Panc1 (cell line): Measurements from ENCODE around the gene ZFHX3. TPM values are rescaled to one million over a fixed set of nuclear protein-coding genes. Genes with fewer than 3 reads are reported as not detected.

Experiments
- ATAC-seq: fragments of 200-7000 bp; cut with Tn5 transposase; 2 replicates; pipeline ENCODE4 v1.9.1; 2020; ENCODE audit warnings: mild to moderate bottlenecking, moderate library complexity
- BruUV-seq: library from RNA; stranded (reverse); fragments of 400-500 nt; replicated peaks from 2 replicates; lab custom pipeline; 2021; lab: Mats Ljungman, UMichigan
- CTCF ChIA-PET: fragments of 300-600 bp; sonication (Branson Sonifier 250); formaldehyde crosslinking; loops from one replicate; lab custom pipeline; 2022; ENCODE audit warnings: antibody characterized with exemption; lab: Charles Lee
- POLR2A ChIA-PET: fragments of 300-600 bp; sonication (Branson Sonifier 250); formaldehyde crosslinking; loops from one replicate; lab custom pipeline; 2022; ENCODE audit warnings: antibody characterized with exemption; lab: Charles Lee
- DNase-seq: peaks from one replicate; pipeline ENCODE4 v3.0.0-alpha.2; 2010; ENCODE audit warnings: low read depth, low spot score
- H3K27ac ChIP-seq: 2 replicates; pipeline ENCODE4 v1.5.1; 2011; ENCODE audit warnings: mild to moderate bottlenecking, low read length, inconsistent platforms
- H3K27me3 ChIP-seq: fragments of 200-500 bp; sonication (Bioruptor generic); 2 replicates; pipeline ENCODE4 v1.6.0; 2014; ENCODE audit warnings: low read length, inconsistent platforms; ENCODE audit not compliant: control insufficient read depth, insufficient read depth
- H3K36me3 ChIP-seq: fragments of 200-500 bp; sonication (Bioruptor generic); 2 replicates; pipeline ENCODE4 v1.5.1; 2014; ENCODE audit warnings: inconsistent platforms, mild to moderate bottlenecking, low read length, moderate library complexity; ENCODE audit not compliant: control insufficient read depth, insufficient read depth
- H3K4me1 ChIP-seq: 2 replicates; pipeline ENCODE4 v1.5.1; 2011; ENCODE audit warnings: inconsistent platforms, mild to moderate bottlenecking, low read length, moderate library complexity; ENCODE audit not compliant: control insufficient read depth, insufficient read depth
- H3K4me3 ChIP-seq, 2 experiments: 2 replicates each; pipeline ENCODE4 v1.5.1; 2011 to 2012; ENCODE audit warnings: low read depth in 2 of 2, low read length in 2 of 2, mild to moderate bottlenecking in 2 of 2, inconsistent platforms in 1 of 2, moderate library complexity in 1 of 2
- H3K9me3 ChIP-seq: fragments of 200-500 bp; sonication (Bioruptor generic); 2 replicates; pipeline ENCODE4 v1.5.1; 2014; ENCODE audit warnings: low read depth, mild to moderate bottlenecking, inconsistent platforms, low read length, moderate library complexity; ENCODE audit not compliant: control insufficient read depth, insufficient read depth
- CTCF ChIP-seq: fragments of 450-650 bp; IDR thresholded peaks from 2 replicates; pipeline ENCODE4 v1.5.1; 2017; ENCODE audit warnings: mild to moderate bottlenecking
- POLR2AphosphoS5 ChIP-seq: IDR thresholded peaks from 2 replicates; pipeline ENCODE4 v1.6.1; 2012; ENCODE audit warnings: mild to moderate bottlenecking, low read depth, low read length, moderate library complexity
- REST ChIP-seq, 2 experiments: IDR thresholded peaks; 2 replicates each; pipeline ENCODE4 v1.6.1; 2011 to 2012; ENCODE audit warnings: low read depth in 2 of 2, control low read depth in 1 of 2, low read length in 1 of 2, mild to moderate bottlenecking in 1 of 2, moderate library complexity in 1 of 2; ENCODE audit not compliant: insufficient read depth in 1 of 2
- SIN3A ChIP-seq: IDR thresholded peaks from 2 replicates; pipeline ENCODE4 v1.6.1; 2012; ENCODE audit warnings: low read depth, mild to moderate bottlenecking, low read length, moderate library complexity, borderline replicate concordance; ENCODE audit not compliant: insufficient read depth
- TCF7L2 ChIP-seq: IDR thresholded peaks from 2 replicates; pipeline ENCODE4 v1.6.1; 2011; ENCODE audit warnings: mild to moderate bottlenecking, low read depth, low read length, inconsistent platforms
- in situ Hi-C: cut with HindIII; loops from 2 replicates; pipeline ENCODE4 v1.10.0; 2016; ENCODE audit warnings: low sequenced_read_pairs, low pct_unique_long_range_greater_than_20kb
- intact Hi-C: fragments of 100-400 bp; cut with micrococcal nuclease; formaldehyde crosslinking; loops from one replicate; pipeline ENCODE4 v1.10.0; 2022; ENCODE audit not compliant: unreplicated experiment
- total RNA-seq: library from RNA; stranded (reverse); gene quantifications from one replicate; pipeline ENCODE4 v1.2.1, GENCODE V29; 2021; ENCODE audit not compliant: unreplicated experiment

ZFHX3 gene
- total RNA-seq, 1 experiment from 2014 or later = 7.1 TPM

- no peak overlapping the region for H3K4me3 ChIP-seq
- DNase-seq (no peak), ATAC-seq (no peak)
- no peaks in the 10 kb centered on the region for H3K27me3 ChIP-seq
- H3K4me1 ChIP-seq = no peaks in the 10 kb centered on the region
- intact Hi-C loops = loop anchor here (10.0 kb wide), 1 partner anchor 208 kb away; the partner anchor contains the start of gene ZFHX3
- POLR2A ChIA-PET = no interaction called here
- no peaks in the 10 kb centered on the region for H3K36me3 ChIP-seq
- no TSS peak for BruUV-seq
- CTCF ChIA-PET = no interaction called here
- TF ChIP-seq SIN3A (no peak), CTCF (peak; percentile 21; the same call in 1 of the 2 replicates)
- in situ Hi-C loops = no loop called here
- H3K9me3 ChIP-seq = no peaks in the 10 kb centered on the region
- no peak overlapping the region for H3K27ac ChIP-seq
These were observed 210.9 kb downstream of the ZFHX3 start for GRCh38 chr16:72836985-72837384.

GRCh38 chr16:72836181-72836580 is 211.7 kb downstream of the ZFHX3 start:
- Histone ChIP-seq H3K9me3 (no peaks in the 10 kb centered on the region), H3K27ac (no peak overlapping the region), H3K36me3 (no peaks in the 10 kb centered on the region), H3K4me1 (no peaks in the 10 kb centered on the region), H3K4me3 (no peak overlapping the region), H3K27me3 (no peaks in the 10 kb centered on the region)
- BruUV-seq = no TSS peak
- POLR2A ChIA-PET = no interaction called here
- DNase-seq (no peak), ATAC-seq (no peak)
- TF ChIP-seq REST (IDR thresholded peaks at IDR 0.05; ENCODE audit: insufficient read depth in 1 of 2, low read depth in 2 of 2, low read length in 1 of 2) (no peak), POLR2AphosphoS5 (no peak), CTCF (no peak), TCF7L2 (no peak), SIN3A (no peak)
- in situ Hi-C loops (no loop called here), intact Hi-C loops (loop anchor here (10.0 kb wide), 1 partner anchor 209 kb away; the partner anchor contains the start of gene ZFHX3)
- CTCF ChIA-PET = no interaction called here
